Trophoblast cell (in vitro differentiated cells and primary cell): ENCODE measurements around the gene KCNN4.

Experiments
- DNase-seq, 2 donors: peaks; one replicate each; pipeline ENCODE4 v3.0.0-alpha.2; 2016
- H2AFZ ChIP-seq: 2 replicates; pipeline ENCODE4 v1.6.1; 2013; ENCODE audit warnings: low read length, moderate library complexity, mild to moderate bottlenecking; ENCODE audit not compliant: insufficient read depth, poor library complexity
- H2AK5ac ChIP-seq: 2 replicates; pipeline ENCODE4 v1.6.1; 2013; ENCODE audit warnings: mild to moderate bottlenecking, low read length
- H2BK120ac ChIP-seq: 2 replicates; pipeline ENCODE4 v1.6.1; 2013; ENCODE audit warnings: low read length, mild to moderate bottlenecking, moderate library complexity; ENCODE audit not compliant: insufficient read depth, poor library complexity
- H2BK12ac ChIP-seq: 2 replicates; pipeline ENCODE4 v1.6.1; 2013; ENCODE audit warnings: mild to moderate bottlenecking, low read length, moderate library complexity
- H2BK5ac ChIP-seq: 2 replicates; pipeline ENCODE4 v1.6.1; 2013; ENCODE audit warnings: low read length, low read depth, moderate library complexity, mild to moderate bottlenecking; ENCODE audit not compliant: poor library complexity
- H3K14ac ChIP-seq: 2 replicates; pipeline ENCODE4 v1.6.1; 2013; ENCODE audit warnings: mild to moderate bottlenecking, low read length
- H3K18ac ChIP-seq: 2 replicates; pipeline ENCODE4 v1.6.1; 2013; ENCODE audit warnings: mild to moderate bottlenecking, low read length
- H3K23ac ChIP-seq: 2 replicates; pipeline ENCODE4 v1.6.1; 2013; ENCODE audit warnings: low read length
- H3K27ac ChIP-seq: 2 replicates; pipeline ENCODE4 v1.5.1; 2013; ENCODE audit warnings: low read depth, mild to moderate bottlenecking, inconsistent platforms, low read length, moderate library complexity
- H3K27me3 ChIP-seq: 2 replicates; pipeline ENCODE4 v1.6.1; 2013; ENCODE audit warnings: inconsistent platforms, mild to moderate bottlenecking, low read length, moderate library complexity; ENCODE audit not compliant: insufficient read depth
- H3K36me3 ChIP-seq, 2 experiments: 1 replicate in 1 of 2; 2 replicates in 1 of 2; pipeline ENCODE4 v1.6.1; 2013; ENCODE audit warnings: low read length in 2 of 2, mild to moderate bottlenecking in 2 of 2, moderate library complexity in 1 of 2; ENCODE audit not compliant: insufficient read depth in 2 of 2, control insufficient read depth in 1 of 2
- H3K4ac ChIP-seq: 2 replicates; pipeline ENCODE4 v1.6.1; 2013; ENCODE audit warnings: low read depth, mild to moderate bottlenecking, low read length, moderate library complexity
- H3K4me1 ChIP-seq, 2 experiments: 1 replicate in 1 of 2; 2 replicates in 1 of 2; pipeline ENCODE4 v1.6.1; 2013; ENCODE audit warnings: low read length in 2 of 2, mild to moderate bottlenecking in 2 of 2, moderate library complexity in 1 of 2; ENCODE audit not compliant: insufficient read depth in 2 of 2, control insufficient read depth in 1 of 2
- H3K4me2 ChIP-seq: 2 replicates; pipeline ENCODE4 v1.6.1; 2013; ENCODE audit warnings: inconsistent platforms, mild to moderate bottlenecking, low read length, moderate library complexity
- H3K4me3 ChIP-seq: 2 replicates; pipeline ENCODE4 v1.5.1; 2013; ENCODE audit warnings: mild to moderate bottlenecking, low read depth, low read length, inconsistent platforms
- H3K79me1 ChIP-seq: one replicate; pipeline ENCODE4 v1.6.1; 2013; ENCODE audit warnings: low read length
- H3K79me2 ChIP-seq: 2 replicates; pipeline ENCODE4 v1.6.1; 2013; ENCODE audit warnings: low read length, mild to moderate bottlenecking; ENCODE audit not compliant: control insufficient read depth, insufficient read depth, poor library complexity
- H3K9ac ChIP-seq: 2 replicates; pipeline ENCODE4 v1.6.1; 2013; ENCODE audit warnings: mild to moderate bottlenecking, low read length
- H3K9me3 ChIP-seq: 2 replicates; pipeline ENCODE4 v1.6.1; 2013; ENCODE audit warnings: low read depth, mild to moderate bottlenecking, control low read depth, inconsistent platforms, low read length; ENCODE audit not compliant: insufficient read depth
- H4K12ac ChIP-seq: 2 replicates; pipeline ENCODE4 v1.6.1; 2013; ENCODE audit warnings: low read depth, mild to moderate bottlenecking, low read length, moderate library complexity
- H4K8ac ChIP-seq: 2 replicates; pipeline ENCODE4 v1.6.1; 2013; ENCODE audit warnings: low read depth, mild to moderate bottlenecking, low read length, moderate library complexity
- H4K91ac ChIP-seq: one replicate; pipeline ENCODE4 v1.6.1; 2013; ENCODE audit warnings: low read depth, mild to moderate bottlenecking, low read length, moderate library complexity
- WGBS: extraction: QIAGEN DNeasy Blood & Tissue Kit; methylation state at CpG from one replicate; pipeline ENCODE4 v1.1.7; 2013; ENCODE audit warnings: missing lambda C conversion rate; ENCODE audit not compliant: insufficient read length, insufficient coverage; ENCODE audit errors: extremely low coverage; 5-methylcytosine and 5-hydroxymethylcytosine counted together

Gene KCNN4

DNA sequence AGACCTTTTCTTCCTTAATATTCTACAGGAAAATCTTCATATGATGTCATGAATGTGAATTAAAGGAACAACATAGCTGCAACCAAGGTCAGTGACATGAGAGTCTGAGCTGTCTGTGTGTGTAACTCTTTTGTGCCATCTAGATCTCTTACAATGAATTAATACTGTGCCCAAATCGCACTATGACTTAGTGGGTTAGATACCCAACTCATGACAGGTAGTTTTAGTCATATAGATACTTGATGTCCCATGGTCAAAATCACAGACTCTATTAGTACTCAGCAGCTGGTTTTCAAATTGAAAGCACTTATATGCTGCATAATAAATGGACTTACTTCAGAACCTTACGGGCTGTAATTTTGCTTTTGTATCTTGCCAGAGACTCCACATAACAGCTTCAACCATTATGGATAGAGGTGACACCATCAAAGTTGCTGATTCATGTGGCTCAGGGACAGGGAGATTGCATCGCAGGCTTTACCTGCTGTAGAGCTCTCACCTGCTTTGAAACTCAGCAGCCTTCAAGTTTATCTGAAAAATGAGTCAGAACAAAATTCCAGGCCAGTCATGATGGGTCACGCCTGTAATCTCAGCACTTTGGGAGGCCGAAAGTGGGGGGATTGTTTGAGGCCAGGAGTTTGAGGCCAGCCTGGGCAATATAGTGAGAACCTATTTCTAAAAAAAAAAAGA, 34.0 kb upstream of the KCNN4 start:
- Histone ChIP-seq H3K27ac (no peak overlapping the region), H2AK5ac (no peak overlapping the region), H3K9ac (no peak overlapping the region), H2BK5ac (no peak overlapping the region), H3K9me3 (no peaks in the 10 kb centered on the region), H2BK120ac (no peak overlapping the region), H3K4me3 (no peak overlapping the region), H3K14ac (no peak overlapping the region), H3K4me1 (no peaks in the 10 kb centered on the region), H3K4me2 (no peak overlapping the region), H3K27me3 (no peaks in the 10 kb centered on the region), H2BK12ac (no peak overlapping the region), H3K79me2 (no peaks in the 10 kb centered on the region), H3K4ac (no peak overlapping the region), H3K79me1 (no peaks in the 10 kb centered on the region), H3K18ac (no peak overlapping the region), H3K23ac (no peak overlapping the region), H4K91ac (no peak overlapping the region), H4K8ac (no peak overlapping the region), H2AFZ (no peak overlapping the region), H3K36me3 (no peaks in the 10 kb centered on the region), H4K12ac (no peak overlapping the region)
- WGBS, result no CpG with 5 or more reads among the region's 5 CpGs
- DNase-seq, result peak; percentile 60 to 63

DNA sequence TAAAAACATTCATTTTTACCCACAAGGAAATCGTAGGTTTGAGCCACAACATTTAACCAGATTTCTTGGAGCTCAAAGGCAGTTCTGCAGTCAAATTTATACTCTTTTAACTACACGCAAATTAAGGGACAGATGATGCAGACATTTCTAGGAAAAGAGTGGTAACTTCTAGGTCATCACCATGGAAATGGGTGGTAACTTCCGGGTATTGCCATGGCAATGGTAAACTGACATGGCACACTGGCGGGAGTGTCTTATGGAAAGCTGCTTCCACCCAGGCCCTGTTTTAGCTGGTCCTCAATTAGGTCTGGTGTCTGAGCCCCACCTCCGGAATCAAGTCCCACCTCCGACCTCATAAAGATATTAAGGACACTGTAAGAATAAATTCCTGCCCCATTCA, 31.9 kb upstream of the KCNN4 start:
- H3K18ac ChIP-seq, result no peak overlapping the region
- H2AK5ac ChIP-seq, result no peak overlapping the region
- no peak overlapping the region for H3K4me2 ChIP-seq
- no peak overlapping the region for H3K27ac ChIP-seq
- no peaks in the 10 kb centered on the region for H3K9me3 ChIP-seq
- H3K4me1 ChIP-seq, result no peaks in the 10 kb centered on the region
- H4K12ac ChIP-seq, result no peak overlapping the region
- no peak overlapping the region for H2AFZ ChIP-seq
- no peaks in the 10 kb centered on the region for H3K36me3 ChIP-seq
- no peak overlapping the region for H4K91ac ChIP-seq
- WGBS, result no CpG with 5 or more reads among the region's 6 CpGs
- no peaks in the 10 kb centered on the region for H3K27me3 ChIP-seq
- no peak overlapping the region for H4K8ac ChIP-seq
- H3K9ac ChIP-seq, result no peak overlapping the region
- H3K23ac ChIP-seq, result no peak overlapping the region
- H3K79me1 ChIP-seq, result no peaks in the 10 kb centered on the region
- no peaks in the 10 kb centered on the region for H3K79me2 ChIP-seq
- no peak overlapping the region for H3K4me3 ChIP-seq
- no peak overlapping the region for H3K14ac ChIP-seq
- DNase-seq, result no peak
- H2BK120ac ChIP-seq, result no peak overlapping the region
- H2BK12ac ChIP-seq, result no peak overlapping the region
- H2BK5ac ChIP-seq, result no peak overlapping the region
- H3K4ac ChIP-seq, result no peak overlapping the region

DNA sequence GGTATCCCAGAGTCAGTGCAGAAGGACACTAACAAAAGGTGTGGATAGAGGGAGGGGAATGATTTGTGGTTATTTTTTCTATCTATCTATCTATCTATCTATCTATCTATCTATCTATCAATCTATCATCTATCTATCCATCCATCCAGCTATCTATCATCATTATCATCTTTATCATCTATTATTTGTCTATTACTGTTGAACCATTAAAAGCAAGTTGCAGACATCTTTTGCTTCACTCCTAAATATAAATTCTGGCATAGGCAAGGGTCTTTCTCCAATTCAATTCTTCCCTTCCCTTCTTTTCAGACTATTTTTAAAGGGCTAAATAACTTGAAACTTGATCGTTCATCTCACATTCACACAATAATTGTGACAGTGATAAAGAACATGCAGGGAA, 31.5 kb upstream of the KCNN4 start:
- Histone ChIP-seq H2BK5ac (no peak overlapping the region), H3K27me3 (no peaks in the 10 kb centered on the region), H2AFZ (no peak overlapping the region), H4K12ac (no peak overlapping the region), H3K14ac (no peak overlapping the region), H3K4ac (no peak overlapping the region), H4K91ac (no peak overlapping the region), H3K36me3 (no peaks in the 10 kb centered on the region), H2AK5ac (no peak overlapping the region), H2BK12ac (no peak overlapping the region), H3K79me1 (no peaks in the 10 kb centered on the region), H3K9me3 (no peaks in the 10 kb centered on the region), H3K9ac (no peak overlapping the region), H3K27ac (no peak overlapping the region), H3K4me1 (no peaks in the 10 kb centered on the region), H3K4me2 (no peak overlapping the region), H4K8ac (no peak overlapping the region), H3K23ac (no peak overlapping the region), H3K79me2 (no peaks in the 10 kb centered on the region), H3K18ac (no peak overlapping the region), H3K4me3 (no peak overlapping the region), H2BK120ac (no peak overlapping the region)
- DNase-seq, result no peak
- WGBS, result no CpG with 5 or more reads among the region's 1 CpG

DNA sequence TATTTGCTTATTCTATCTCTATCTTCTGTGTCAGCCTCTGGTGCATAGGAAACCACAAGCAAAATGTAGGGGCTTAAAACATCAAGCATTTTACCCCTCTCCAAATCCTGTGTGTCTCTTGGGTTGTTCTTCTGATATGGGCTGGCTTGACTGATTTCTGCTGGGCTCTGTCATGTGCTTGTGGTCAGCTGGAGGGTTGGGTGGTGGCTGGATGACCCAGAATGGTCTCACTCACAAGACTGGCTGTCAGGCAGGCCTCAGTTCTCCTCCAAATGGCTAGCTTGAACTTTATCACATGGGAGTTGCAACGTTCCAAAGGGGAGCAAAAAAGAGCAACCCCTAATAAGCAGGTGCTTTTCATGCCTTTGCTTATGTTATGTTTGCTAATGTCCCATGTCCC, 31.1 kb upstream of the KCNN4 start:
- Histone ChIP-seq H2BK5ac (no peak overlapping the region), H3K23ac (no peak overlapping the region), H3K14ac (no peak overlapping the region), H3K36me3 (no peaks in the 10 kb centered on the region), H2BK120ac (no peak overlapping the region), H3K4me1 (no peaks in the 10 kb centered on the region), H3K4me2 (no peak overlapping the region), H3K4me3 (no peak overlapping the region), H4K8ac (no peak overlapping the region), H4K12ac (no peak overlapping the region), H3K79me2 (no peaks in the 10 kb centered on the region), H3K9ac (no peak overlapping the region), H3K79me1 (no peaks in the 10 kb centered on the region), H3K18ac (no peak overlapping the region), H2BK12ac (no peak overlapping the region), H3K27me3 (no peaks in the 10 kb centered on the region), H4K91ac (no peak overlapping the region), H2AK5ac (no peak overlapping the region), H3K27ac (no peak overlapping the region), H2AFZ (no peak overlapping the region), H3K4ac (no peak overlapping the region), H3K9me3 (no peaks in the 10 kb centered on the region)
- DNase-seq, result no peak
- WGBS, result no CpG with 5 or more reads among the region's 1 CpG
